ENCODE results near the gene NTRK2. TPM values are rescaled to one million over a fixed set of nuclear protein-coding genes. Genes with fewer than 3 reads are reported as not detected.
A peak's percentile ranks its signal among the peaks of the same experiment; 100 is the strongest.

NTRK2 gene
- total RNA-seq, 1 donor from 2014 or later: 23.8 TPM

- no peaks in the 10 kb centered on the region for H3K9me3 ChIP-seq
- TF ChIP-seq, protein P1, sequence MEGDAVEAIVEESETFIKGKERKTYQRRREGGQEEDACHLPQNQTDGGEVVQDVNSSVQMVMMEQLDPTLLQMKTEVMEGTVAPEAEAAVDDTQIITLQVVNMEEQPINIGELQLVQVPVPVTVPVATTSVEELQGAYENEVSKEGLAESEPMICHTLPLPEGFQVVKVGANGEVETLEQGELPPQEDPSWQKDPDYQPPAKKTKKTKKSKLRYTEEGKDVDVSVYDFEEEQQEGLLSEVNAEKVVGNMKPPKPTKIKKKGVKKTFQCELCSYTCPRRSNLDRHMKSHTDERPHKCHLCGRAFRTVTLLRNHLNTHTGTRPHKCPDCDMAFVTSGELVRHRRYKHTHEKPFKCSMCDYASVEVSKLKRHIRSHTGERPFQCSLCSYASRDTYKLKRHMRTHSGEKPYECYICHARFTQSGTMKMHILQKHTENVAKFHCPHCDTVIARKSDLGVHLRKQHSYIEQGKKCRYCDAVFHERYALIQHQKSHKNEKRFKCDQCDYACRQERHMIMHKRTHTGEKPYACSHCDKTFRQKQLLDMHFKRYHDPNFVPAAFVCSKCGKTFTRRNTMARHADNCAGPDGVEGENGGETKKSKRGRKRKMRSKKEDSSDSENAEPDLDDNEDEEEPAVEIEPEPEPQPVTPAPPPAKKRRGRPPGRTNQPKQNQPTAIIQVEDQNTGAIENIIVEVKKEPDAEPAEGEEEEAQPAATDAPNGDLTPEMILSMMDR (IDR thresholded peaks at IDR 0.05): peak; percentile 51 to 65 (median 61)
- no peaks in the 10 kb centered on the region for H3K36me3 ChIP-seq
- H3K4me1 ChIP-seq: no peaks in the 10 kb centered on the region
- H3K4me3 ChIP-seq: no peak overlapping the region
- intact Hi-C loops (cut with DNase I): loop anchor here (1.0 kb wide), 2 partner anchors 257 to 561 kb away; no protein-coding TSS in a partner anchor
- H3K27me3 ChIP-seq: no peaks in the 10 kb centered on the region
- H3K27ac ChIP-seq: no peak overlapping the region
- peak in 1 of 2 donors; percentile 71 for DNase-seq (ENCODE audit: low spot score in 2 of 2)
These were observed 28.1 kb downstream of the NTRK2 start for GRCh38 chr9:84697509-84698114.

DNA sequence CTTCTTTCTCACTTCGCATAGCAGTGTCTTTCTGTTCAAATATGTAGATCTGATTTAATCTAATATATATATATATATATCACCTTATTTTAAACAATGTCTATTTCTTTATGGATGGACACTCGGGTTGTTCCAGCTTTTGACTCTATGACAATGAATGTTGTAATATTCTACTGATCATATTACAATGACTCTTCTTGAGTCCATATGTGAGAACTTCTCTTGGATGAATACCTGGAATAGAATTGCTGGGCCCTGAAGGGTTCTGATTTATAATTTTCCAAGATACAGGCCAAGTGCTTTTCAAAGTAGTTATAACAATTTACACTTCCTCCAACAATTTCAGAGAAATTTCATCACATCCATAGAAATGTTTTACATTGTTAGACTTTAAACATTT is 28.8 kb downstream of the NTRK2 start:
- no peaks in the 10 kb centered on the region for H3K4me1 ChIP-seq
- DNase-seq (ENCODE audit: low spot score in 2 of 2): no peak
- TF ChIP-seq, protein P1 (IDR thresholded peaks at IDR 0.05): no peak
- no peaks in the 10 kb centered on the region for H3K9me3 ChIP-seq
- no peak overlapping the region for H3K4me3 ChIP-seq
- no peaks in the 10 kb centered on the region for H3K27me3 ChIP-seq
- intact Hi-C loops (cut with DNase I): no loop called here
- H3K36me3 ChIP-seq: no peaks in the 10 kb centered on the region
- H3K27ac ChIP-seq: no peak overlapping the region

GRCh38 chr9:84699984-84700383 is 30.5 kb downstream of the NTRK2 start:
- H3K36me3 ChIP-seq: no peaks in the 10 kb centered on the region
- no peaks in the 10 kb centered on the region for H3K27me3 ChIP-seq
- TF ChIP-seq, protein P1 (IDR thresholded peaks at IDR 0.05): no peak
- H3K27ac ChIP-seq: no peak overlapping the region
- H3K4me1 ChIP-seq: no peaks in the 10 kb centered on the region
- no peak overlapping the region for H3K4me3 ChIP-seq
- no peak for DNase-seq (ENCODE audit: low spot score in 2 of 2)
- no peaks in the 10 kb centered on the region for H3K9me3 ChIP-seq
- intact Hi-C loops (cut with DNase I): no loop called here

- intact Hi-C loops (cut with DNase I): no loop called here
- DNase-seq (ENCODE audit: low spot score in 2 of 2): no peak
- Histone ChIP-seq H3K4me1 (no peaks in the 10 kb centered on the region), H3K36me3 (no peaks in the 10 kb centered on the region), H3K27ac (no peak overlapping the region), H3K9me3 (no peaks in the 10 kb centered on the region), H3K27me3 (no peaks in the 10 kb centered on the region), H3K4me3 (no peak overlapping the region)
- TF ChIP-seq, protein P1 (IDR thresholded peaks at IDR 0.05): no peak
These were observed 32.3 kb downstream of the NTRK2 start for GRCh38 chr9:84701801-84702200.

- H3K27ac ChIP-seq: no peak overlapping the region
- intact Hi-C loops (cut with DNase I): no loop called here
- no peak for DNase-seq (ENCODE audit: low spot score in 2 of 2)
- TF ChIP-seq, protein P1 (IDR thresholded peaks at IDR 0.05): no peak
- H3K9me3 ChIP-seq: no peaks in the 10 kb centered on the region
- no peaks in the 10 kb centered on the region for H3K36me3 ChIP-seq
- no peak overlapping the region for H3K4me3 ChIP-seq
- H3K4me1 ChIP-seq: no peaks in the 10 kb centered on the region
- H3K27me3 ChIP-seq: no peaks in the 10 kb centered on the region
These were observed 32.9 kb downstream of the NTRK2 start for GRCh38 chr9:84702471-84702870.

DNA sequence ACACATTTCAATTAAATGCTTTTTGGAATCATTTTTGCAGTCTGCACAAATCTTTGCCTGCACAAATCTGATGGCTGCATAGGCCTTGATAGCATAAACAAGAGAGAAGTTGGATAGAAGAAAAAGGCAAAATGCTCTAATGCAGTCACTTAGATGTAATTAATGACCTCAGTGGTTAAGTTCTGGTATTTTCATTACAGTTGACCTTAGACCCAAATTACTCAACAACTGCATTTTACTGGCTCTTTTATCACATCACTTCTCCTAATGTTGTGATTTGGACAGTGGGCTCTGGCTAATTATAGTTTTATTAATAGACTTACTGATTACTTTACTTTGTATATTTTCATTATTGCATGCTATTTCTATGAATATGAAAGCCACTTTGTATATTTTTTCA is 34.3 kb downstream of the NTRK2 start:
- intact Hi-C loops (cut with DNase I): no loop called here
- Histone ChIP-seq H3K27ac (no peak overlapping the region), H3K9me3 (no peaks in the 10 kb centered on the region), H3K4me1 (no peaks in the 10 kb centered on the region), H3K36me3 (no peaks in the 10 kb centered on the region), H3K4me3 (no peak overlapping the region), H3K27me3 (no peaks in the 10 kb centered on the region)
- no peak for DNase-seq (ENCODE audit: low spot score in 2 of 2)
- TF ChIP-seq, protein P1 (IDR thresholded peaks at IDR 0.05): no peak

Measured in ascending aorta (tissue), 2 donors.